ENCODE data around the gene CCDC39.

CCDC39 gene

DNA sequence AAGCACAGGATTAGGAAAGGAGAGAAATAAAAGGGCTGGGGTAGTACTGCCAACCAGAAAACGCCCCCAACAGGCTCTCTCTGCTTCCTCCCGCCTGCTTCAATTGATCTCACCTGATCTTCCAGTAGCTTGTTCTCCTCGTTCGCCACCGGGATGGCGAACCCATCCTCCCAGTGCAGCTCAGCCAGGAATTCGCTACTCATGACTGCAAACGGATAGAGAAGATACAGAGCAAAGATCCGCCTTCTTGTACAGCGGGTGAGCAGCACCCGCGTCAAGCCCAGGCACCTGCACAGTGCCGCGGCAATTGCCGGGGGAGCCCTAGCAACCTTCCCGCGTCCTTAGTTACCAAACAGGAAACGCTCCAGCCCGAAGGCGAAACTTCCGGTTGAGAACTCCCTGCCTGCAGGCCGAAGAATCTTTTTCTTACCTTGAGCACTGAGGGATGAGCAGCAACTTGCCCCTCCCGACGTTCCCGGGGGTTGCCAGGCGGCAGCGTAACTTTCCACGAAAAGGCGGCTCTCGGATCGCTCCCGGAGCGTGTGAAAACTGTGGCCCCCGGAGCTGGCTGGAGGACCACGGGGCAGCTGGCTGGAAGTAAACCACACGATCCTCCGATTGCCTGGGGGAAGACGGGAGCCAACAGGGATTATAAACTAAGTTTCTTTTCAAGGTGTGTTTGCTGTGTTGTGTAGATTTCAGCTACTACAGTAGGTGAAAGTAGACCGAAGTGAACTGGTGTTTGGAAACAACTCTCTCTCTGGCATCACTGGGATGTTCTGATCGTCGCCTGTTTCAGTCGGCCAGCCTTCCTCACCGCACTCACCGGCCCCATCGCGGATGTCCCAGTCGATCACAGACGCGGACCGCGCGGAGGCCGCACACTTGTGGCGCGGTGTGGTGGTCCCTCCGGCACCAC, at the start of gene CCDC39:
Gene CCDC39 (minus strand): TSS at position 312 of the 919 bp plus-strand sequence. CDS start 109 bp downstream, at position 203.
- DNase-seq (ENCODE audit: low read depth in 2 of 2), result peak; percentile 22 to 34

- no peak for DNase-seq (ENCODE audit: low read depth in 2 of 2)
These were observed 40.7 kb upstream of the CCDC39 start for GRCh38 chr3:180720012-180720411.

DNA sequence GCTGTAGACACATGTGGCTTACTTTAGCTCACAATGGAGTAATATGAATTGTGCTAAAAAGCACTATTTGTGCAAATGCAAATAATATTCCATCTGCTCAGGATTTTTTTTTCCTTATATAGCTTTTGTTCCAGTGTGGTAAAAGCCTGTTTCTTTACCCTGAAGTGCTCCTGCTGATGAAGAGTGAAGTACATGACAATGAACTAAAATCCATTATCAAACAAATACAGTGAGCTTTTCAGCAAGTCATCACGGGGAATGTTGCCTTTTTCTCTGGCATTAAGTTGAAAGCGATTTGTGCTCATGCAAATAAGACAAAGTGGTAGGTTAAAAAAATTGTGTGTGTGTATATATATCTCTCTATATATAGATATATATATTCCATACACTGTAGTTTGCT, 28.6 kb upstream of the CCDC39 start:
- no peak for DNase-seq (ENCODE audit: low read depth in 2 of 2)

DNA sequence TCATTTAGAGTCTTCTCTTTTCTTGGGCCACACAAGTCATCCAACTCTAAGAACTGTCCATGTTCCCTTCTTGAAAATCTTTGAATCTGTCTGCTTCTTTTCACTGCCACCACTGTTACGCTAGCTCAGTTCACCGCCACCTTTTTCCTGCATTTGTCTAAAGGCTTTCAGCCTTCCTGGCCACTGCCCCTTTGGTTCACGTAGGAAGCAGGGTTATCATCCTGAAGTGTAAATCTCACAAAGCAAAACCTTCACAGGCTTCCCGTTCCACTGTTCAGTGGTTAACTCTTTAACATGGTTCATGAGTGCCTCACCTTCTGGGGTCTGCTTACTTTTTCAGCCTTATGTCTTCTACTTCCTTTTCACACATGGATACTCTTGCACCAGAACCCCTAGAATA, 26.3 kb upstream of the CCDC39 start:
- no peak for DNase-seq (ENCODE audit: low read depth in 2 of 2)

GRCh38 chr3:180704532-180704931, 25.2 kb upstream of the CCDC39 start:
- no peak for DNase-seq (ENCODE audit: low read depth in 2 of 2)

DNA sequence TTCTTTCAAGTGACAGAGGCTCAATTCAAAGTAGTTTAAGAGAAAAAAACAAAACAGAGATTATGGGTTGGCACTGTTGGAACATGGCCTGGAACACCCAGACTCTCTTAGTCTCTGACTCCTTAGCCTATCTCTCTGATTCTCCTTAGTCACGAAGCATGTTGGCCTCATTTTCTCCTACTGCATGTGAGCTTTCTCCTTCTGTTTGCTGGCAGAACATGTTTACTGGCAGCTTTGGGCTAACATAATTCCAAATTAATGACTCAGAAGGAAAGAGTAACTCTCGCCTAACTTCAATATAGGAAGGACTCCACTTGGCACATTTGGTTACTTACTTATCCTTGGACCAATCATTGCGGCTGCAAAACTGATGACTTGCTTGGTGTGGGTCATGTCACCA, 21.7 kb upstream of the CCDC39 start:
- no peak for DNase-seq (ENCODE audit: low read depth in 2 of 2)

DNA sequence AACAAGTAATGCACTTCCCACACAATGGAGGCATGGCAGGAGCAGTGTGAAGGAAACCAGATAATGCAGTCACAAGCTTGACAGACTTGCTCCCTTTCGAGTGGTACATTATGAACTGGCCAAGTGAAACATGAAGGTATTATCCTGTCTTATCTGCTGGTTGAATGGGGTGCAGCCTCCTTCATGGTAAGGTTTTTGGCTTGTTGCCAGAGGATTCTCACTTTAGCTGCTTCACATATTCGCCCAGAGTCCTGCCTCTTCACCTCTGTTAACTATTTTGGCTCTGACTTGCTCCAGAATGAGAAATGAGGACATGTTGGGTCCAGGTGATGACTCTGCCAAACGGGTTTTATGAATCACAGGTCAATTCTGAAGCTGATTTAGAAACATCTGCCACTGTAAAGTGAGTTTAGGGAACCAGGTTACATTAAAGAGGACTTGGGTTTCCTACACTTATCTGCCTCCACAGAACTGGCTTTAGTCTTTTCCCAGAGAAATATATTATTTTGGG, 19.5 kb upstream of the CCDC39 start:
- no peak for DNase-seq (ENCODE audit: low read depth in 2 of 2)

DNA sequence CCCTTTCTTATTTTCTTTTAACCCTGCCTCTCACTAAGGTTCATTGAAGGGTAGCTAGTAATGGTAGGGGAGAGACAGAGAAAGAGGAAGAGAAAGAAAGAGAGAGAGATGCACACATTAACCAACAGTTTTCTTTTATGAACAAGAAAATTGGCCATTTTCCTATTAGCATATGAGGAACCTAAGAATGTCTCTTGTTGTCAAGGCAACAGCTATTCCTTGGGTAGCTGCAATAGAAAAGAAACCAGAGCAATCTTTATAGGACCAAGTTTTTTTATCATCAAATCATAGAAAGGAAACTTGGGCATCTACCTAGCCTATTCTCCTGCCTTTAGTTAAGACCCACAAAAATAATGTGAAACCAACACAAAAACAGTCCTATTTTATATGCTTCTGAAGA, 15.0 kb upstream of the CCDC39 start:
- DNase-seq (ENCODE audit: low read depth in 2 of 2), result no peak

DNA sequence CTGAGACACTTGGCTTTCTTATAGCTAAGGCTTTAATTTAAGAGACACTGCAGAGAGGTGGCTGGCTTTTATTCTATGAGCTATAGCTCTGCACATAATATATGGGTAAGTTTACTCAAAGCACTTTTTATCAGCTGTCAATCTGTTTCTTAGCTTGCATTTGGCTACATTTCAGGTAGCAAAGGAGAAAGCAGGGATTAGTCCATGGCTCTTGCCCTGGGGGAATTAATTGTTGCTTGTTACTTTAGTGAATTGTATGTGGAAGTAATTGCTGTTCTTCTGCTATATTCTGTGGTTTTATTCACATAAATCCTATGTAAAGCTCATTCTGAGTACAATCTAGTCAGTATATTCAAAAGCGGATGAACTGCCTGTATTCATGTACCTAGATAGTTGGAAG, 14.4 kb upstream of the CCDC39 start:
- DNase-seq (ENCODE audit: low read depth in 2 of 2), result no peak

DNA sequence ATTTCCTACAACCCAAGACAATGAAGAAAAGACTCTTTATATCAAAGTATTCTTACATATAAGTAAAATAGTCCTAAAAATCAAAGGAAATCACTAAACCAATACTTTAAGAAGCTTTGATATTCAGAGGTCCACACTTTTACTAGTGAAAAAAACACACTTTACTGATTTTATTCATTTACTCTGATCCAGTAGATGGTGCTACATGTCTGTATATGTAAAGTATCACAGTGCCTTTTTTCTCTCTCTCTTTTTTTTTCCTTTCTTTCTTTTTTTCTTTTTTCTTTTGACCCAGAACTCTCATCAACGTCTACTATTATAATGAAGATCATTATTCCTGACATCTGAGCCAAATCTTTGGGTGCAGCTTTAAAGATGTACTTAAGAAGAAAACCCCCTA, 10.8 kb upstream of the CCDC39 start:
- no peak for DNase-seq (ENCODE audit: low read depth in 2 of 2)

DNA sequence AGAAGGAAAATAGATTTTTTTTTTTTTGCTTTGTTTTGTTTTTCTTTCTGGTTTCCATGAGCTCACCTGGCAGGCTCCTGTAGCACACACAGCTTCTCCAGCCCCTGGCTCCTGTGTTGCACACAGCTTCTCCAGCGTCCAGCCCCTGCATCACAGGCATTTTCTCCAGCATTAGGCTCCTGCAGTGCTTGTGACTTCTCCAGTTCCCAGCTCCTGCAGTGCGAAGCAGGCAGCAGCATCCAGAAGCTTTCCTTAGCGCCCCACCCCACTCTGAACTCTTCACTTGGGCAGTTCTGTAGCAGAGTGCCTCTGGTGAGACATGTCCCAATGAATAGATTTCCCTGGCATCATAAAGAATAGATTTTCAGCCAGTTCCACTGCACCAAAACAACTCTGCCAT, 5.5 kb upstream of the CCDC39 start:
- DNase-seq (ENCODE audit: low read depth in 2 of 2), result no peak

- no peak for DNase-seq (ENCODE audit: low read depth in 2 of 2)
These were observed 4.5 kb upstream of the CCDC39 start for GRCh38 chr3:180683816-180684215.

GRCh38 chr3:180680097-180680430, 775 bp upstream of the CCDC39 start:
- no peak for DNase-seq (ENCODE audit: low read depth in 2 of 2)

GRCh38 chr3:180678231-180678630, 1.1 kb downstream of the CCDC39 start:
- DNase-seq (ENCODE audit: low read depth in 2 of 2), result no peak

GRCh38 chr3:180661444-180661843, 17.8 kb downstream of the CCDC39 start:
- DNase-seq (ENCODE audit: low read depth in 2 of 2), result no peak

- DNase-seq (ENCODE audit: low read depth in 2 of 2), result no peak
These were observed 22.2 kb downstream of the CCDC39 start for GRCh38 chr3:180657094-180657493.

- DNase-seq (ENCODE audit: low read depth in 2 of 2), result no peak
These were observed 22.9 kb downstream of the CCDC39 start for GRCh38 chr3:180656406-180656805.

DNA sequence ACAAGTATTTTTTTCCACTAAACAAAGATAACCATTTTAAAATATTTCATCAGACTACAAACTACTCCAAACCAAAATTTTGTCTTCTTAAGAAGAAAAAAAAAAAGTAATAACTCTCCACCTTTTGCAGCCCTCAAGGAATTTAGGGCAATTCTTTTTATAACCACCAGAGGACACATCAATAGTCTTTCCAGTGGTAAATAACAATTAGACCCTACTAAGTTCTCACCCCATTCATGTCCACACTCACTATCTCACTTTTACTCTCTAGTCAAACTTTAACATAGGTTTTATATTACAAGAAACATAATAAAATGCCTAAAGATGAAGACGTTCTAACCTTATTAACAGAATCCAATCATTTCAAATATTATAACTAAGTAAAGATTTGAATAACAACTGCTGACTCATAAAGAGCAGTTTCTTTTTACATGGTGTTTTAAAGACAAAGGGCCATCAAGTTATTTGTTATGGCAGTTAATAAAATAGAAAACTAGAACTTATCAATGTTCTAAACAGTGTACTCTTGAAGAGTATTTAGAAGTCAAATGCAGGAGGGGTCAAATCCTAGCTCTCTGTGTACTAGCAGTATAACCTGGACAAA, 33.0 kb downstream of the CCDC39 start:
- DNase-seq (ENCODE audit: low read depth in 2 of 2), result no peak

DNA sequence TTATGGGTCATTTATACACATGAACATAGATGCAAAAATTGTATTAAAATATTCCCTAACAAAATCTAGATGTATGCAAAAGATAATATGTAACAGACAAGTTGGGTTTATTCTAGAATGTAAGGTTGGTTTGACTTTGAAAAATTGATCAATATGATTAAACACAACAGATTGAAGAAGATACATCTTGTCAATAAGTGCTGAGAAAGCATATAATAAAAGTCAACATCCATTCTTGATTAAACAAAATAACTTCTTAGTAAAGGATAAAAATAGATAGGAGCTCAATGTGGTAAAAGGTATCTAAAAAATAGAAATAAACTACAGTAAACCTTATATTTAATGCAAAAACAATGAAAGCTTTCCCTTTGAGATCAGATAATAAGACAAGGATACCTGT, 38.3 kb downstream of the CCDC39 start:
- no peak for DNase-seq (ENCODE audit: low read depth in 2 of 2)

- DNase-seq (ENCODE audit: low read depth in 2 of 2), result no peak
These were observed 45.6 kb downstream of the CCDC39 start for GRCh38 chr3:180633722-180634121.

- DNase-seq (ENCODE audit: low read depth in 2 of 2), result no peak
These were observed 48.0 kb downstream of the CCDC39 start for GRCh38 chr3:180631317-180631716.

- DNase-seq (ENCODE audit: low read depth in 2 of 2), result no peak
These were observed 48.9 kb downstream of the CCDC39 start for GRCh38 chr3:180630371-180630770.

DNA sequence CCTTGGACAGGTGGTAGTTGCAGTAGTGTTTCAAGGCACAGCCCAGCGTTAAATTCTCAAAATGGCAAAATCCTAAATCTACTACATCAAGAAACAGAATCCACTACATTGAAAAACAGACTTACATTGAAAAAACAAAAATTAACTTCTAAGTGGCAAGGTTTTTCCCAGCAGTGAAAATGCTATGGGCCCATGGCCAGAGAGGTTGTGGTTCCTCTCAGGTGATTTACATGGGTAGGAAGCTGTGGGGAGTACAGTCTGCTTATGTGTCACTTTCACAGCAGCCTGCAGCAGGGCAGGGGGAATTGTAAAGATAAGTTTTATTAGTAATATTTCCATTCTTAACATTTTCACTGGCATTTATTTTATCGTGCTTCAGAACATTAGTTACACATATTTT, 52.4 kb downstream of the CCDC39 start:
- DNase-seq (ENCODE audit: low read depth in 2 of 2), result no peak
